Motor neuron (in vitro differentiated cells): ENCODE measurements around the gene PRXL2B. TPM values are rescaled to one million over a fixed set of nuclear protein-coding genes. Genes with fewer than 3 reads are reported as not detected.
A peak's percentile ranks its signal among the peaks of the same experiment; 100 is the strongest.

ENCODE experiments used
- ATAC-seq, 8 experiments: fragments of 200-7000 bp; cut with Tn5 transposase; replicated peaks in 6 of 8; 2 replicates each; pipeline ENCODE4 v1.8.0; 2021; ENCODE audit warnings: mild to moderate bottlenecking in 8 of 8, moderate library complexity in 8 of 8
- H3K27ac ChIP-seq, 2 donors: fragments of 250-450 bp; sonication (Bioruptor Pico); 2 replicates each; pipeline ENCODE4 v1.9.0; 2021; ENCODE audit warnings: antibody characterized with exemption in 2 of 2, mild to moderate bottlenecking in 2 of 2, moderate library complexity in 1 of 2
- H3K4me1 ChIP-seq, 2 donors: fragments of 250-450 bp; sonication (Bioruptor Pico); replicated peaks in 1 of 2; 2 replicates each; pipeline ENCODE4 v1.6.1; 2021; ENCODE audit warnings: antibody characterized with exemption in 2 of 2, mild to moderate bottlenecking in 2 of 2, moderate library complexity in 1 of 2
- H3K4me3 ChIP-seq, 5 donors: fragments of 250-450 bp; sonication (Bioruptor Pico); 2 replicates each; pipeline ENCODE4 v1.9.0; 2021; ENCODE audit warnings: antibody characterized with exemption in 5 of 5, mild to moderate bottlenecking in 5 of 5, moderate library complexity in 4 of 5
- WGBS, 10 experiments: fragments of 450-650 bp; shearing (Covaris generic); methylation state at CpG; one replicate each; pipeline ENCODE4 v1.0.0; 2022; 5-methylcytosine and 5-hydroxymethylcytosine counted together
- in situ Hi-C, 9 experiments: fragments of 400-800 bp; cut with MboI; loops; one replicate each; pipeline ENCODE4 v1.15.0; 2021; ENCODE audit warnings: low sequenced_read_pairs in 9 of 9, low pct_unique_long_range_greater_than_20kb in 2 of 9; ENCODE audit not compliant: unreplicated experiment in 9 of 9
- total RNA-seq, 8 experiments: library from RNA; unstranded; fragments of 300-600 nt; gene quantifications; 2 replicates each; pipeline versions ENCODE4 v1.2.3 to v1.2.4, GENCODE V29; 2022

The PRXL2B gene
- total RNA-seq, 8 experiments from 2014 or later, result 9.7 to 33.4 (median 18.6) TPM

- Histone ChIP-seq H3K27ac (no peak overlapping the region), H3K4me1 (no peaks in the 10 kb centered on the region), H3K4me3 (no peak overlapping the region)
- 49 to 90% (median 72%) methylated on average over 2 to 10 of the region's 18 CpGs; no CpG with 5 or more reads in 4 of the 10 experiments for WGBS, 10 experiments
- peak in 2 of 8 experiments; percentile 12 to 18 for ATAC-seq
- in situ Hi-C loops, result no loop called here
These were observed 16.4 kb downstream of the PRXL2B start for GRCh38 chr1:2602866-2603520.

- in situ Hi-C loops, result no loop called here
- H3K4me3 ChIP-seq, result no peak overlapping the region
- ATAC-seq, result peak in 1 of 8 experiments; percentile 7
- WGBS, 10 experiments, result 53 to 100% (median 69%) methylated on average over 1 to 17 of the region's 25 CpGs; no CpG with 5 or more reads in 5 of the 10 experiments
- no peaks in the 10 kb centered on the region for H3K4me1 ChIP-seq
- H3K27ac ChIP-seq, result no peak overlapping the region
These were observed 17.1 kb downstream of the PRXL2B start for GRCh38 chr1:2603521-2604155.

DNA sequence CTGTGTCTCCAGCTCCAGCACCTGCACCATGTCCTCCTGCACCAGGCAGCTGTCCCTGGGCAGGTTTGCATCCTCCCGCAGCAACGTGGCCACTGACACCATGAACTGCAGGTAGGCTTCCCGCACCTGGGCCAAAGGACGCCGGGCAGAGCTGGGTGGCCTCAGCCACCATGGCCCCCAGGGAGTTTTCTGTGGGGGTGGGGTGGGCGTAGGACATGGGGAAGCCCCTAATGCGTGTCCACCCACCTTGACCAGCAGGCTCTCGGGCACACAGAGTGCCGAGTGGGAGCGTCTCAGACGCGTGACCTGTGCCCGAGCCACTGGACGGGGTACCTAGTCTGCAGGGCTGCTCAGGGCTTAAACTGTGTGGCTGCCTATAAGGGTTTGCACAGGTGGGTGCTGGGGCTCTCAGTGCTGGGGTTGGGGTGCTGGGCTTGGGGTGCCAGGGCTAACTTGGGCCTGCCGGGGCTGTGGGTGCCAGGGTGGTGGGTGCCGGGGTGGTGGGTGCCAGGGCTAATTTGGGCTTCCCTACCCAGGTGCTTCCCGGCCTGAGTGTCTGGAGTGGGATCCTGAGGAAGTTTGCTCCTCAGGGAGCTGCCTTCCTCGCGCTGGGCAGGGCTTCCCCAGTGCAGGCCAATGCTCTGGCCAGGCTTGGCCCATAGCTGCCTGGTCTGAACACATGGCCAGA, 17.7 kb downstream of the PRXL2B start:
- Histone ChIP-seq H3K4me3 (no peak overlapping the region), H3K4me1 (no peaks in the 10 kb centered on the region), H3K27ac (no peak overlapping the region)
- in situ Hi-C loops, result no loop called here
- no peak for ATAC-seq
- WGBS, 10 experiments, result 0 to 61% (median 33%) methylated on average over 1 to 8 of the region's 19 CpGs; no CpG with 5 or more reads in 7 of the 10 experiments

DNA sequence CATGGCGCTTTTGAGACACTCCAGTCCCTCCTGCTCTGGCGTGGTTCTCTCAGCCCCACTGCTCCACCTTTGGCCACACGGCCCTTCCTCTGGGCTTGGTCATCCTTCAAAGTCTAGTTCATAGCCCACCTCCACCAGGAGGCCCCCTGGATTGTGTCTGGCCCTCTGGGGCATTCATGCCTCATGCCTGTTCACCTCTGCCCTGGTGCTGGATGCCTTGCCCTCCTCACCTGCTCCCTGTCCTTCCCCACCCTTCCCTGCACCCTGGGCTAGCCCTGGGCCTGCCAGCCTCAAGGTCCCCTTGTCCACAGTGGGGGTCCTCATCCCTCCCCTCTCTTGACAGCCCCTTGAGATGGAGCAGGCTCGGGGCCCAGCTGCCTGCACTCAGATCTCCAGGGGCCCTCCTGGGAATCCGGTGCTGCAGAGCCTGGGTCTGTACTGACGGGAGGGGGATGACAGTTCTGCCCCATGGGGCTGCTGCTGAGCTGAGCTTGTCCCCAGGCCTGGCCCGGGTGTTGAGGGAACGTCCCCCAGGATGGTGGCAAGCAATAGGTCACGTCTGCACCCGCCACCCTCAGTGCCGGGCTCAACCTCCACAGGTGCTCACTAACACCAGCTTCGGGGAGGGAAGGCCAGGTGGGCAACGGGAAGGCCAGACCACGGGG, 18.4 kb downstream of the PRXL2B start:
- 0 to 58% (median 27%) methylated on average over 1 to 4 of the region's 14 CpGs; no CpG with 5 or more reads in 5 of the 10 experiments for WGBS, 10 experiments
- in situ Hi-C loops, result no loop called here
- H3K4me3 ChIP-seq, result no peak overlapping the region

DNA sequence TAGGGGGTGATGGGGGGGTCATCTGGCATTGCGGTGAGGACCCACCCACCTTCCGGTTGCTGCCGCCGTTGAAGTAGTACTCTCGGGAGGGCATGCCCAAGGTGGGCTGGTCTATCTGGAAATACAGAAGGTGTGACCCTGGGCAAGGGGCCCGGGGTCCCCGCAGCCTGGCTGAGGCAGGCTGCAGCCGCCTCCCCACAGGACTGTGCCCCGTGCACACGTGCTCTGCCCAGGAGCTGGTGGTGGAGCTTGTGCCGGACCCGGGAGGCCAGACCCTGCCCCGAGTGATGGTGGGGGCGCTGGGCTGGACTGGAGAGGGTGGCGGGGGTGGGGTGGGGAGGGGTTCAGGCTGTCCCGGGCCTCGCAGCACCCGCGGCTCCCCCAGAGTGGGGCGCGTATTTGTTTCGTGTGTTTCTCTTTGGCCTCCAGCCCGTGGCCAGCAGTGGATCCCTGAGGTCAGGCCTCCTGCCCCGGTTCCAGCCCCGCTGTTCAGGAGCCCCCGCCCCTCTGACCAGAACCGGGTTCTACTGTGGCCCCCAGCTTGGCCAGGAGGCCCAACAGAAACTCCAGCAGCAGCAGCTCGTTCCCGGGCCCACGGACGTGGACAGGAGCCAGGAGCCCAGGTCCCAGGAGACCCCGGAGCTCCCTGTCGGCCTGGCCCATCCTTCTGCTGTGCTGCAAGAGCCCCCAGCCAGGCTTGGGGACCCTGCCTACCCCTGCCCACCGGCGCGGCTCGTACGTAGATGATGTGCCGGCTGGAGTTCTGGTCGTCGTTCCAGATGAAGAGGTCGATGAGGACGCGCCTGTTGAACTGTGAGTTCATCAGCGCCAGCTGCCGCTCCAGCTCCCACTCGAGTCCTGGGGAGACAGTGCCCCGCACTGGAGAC, 19.2 kb downstream of the PRXL2B start:
- in situ Hi-C loops, result no loop called here
- no peak for ATAC-seq
- WGBS, 10 experiments, result 61 to 81% (median 80%) methylated on average over 1 to 5 of the region's 48 CpGs; no CpG with 5 or more reads in 7 of the 10 experiments

More for the DNA sequence above, 18.4 kb downstream of the PRXL2B start:
- H3K27ac ChIP-seq, result no peak overlapping the region
- ATAC-seq, result no peak
- no peaks in the 10 kb centered on the region for H3K4me1 ChIP-seq

GRCh38 chr1:2606396-2606880, 19.9 kb downstream of the PRXL2B start:
- H3K27ac ChIP-seq, result no peak overlapping the region
- in situ Hi-C loops, result no loop called here
- H3K4me1 ChIP-seq, result peaks cover 0 to 6% of the 10 kb centered on the region in 2 donors
- no peak for ATAC-seq
- 80% methylated on average over 1 of the region's 15 CpGs; no CpG with 5 or more reads in 9 of the 10 experiments for WGBS, 10 experiments
- H3K4me3 ChIP-seq, result no peak overlapping the region

More for the DNA sequence above, 19.2 kb downstream of the PRXL2B start:
- Histone ChIP-seq H3K4me1 (peaks cover 0 to 4% of the 10 kb centered on the region in 2 donors), H3K27ac (no peak overlapping the region), H3K4me3 (no peak overlapping the region)

DNA sequence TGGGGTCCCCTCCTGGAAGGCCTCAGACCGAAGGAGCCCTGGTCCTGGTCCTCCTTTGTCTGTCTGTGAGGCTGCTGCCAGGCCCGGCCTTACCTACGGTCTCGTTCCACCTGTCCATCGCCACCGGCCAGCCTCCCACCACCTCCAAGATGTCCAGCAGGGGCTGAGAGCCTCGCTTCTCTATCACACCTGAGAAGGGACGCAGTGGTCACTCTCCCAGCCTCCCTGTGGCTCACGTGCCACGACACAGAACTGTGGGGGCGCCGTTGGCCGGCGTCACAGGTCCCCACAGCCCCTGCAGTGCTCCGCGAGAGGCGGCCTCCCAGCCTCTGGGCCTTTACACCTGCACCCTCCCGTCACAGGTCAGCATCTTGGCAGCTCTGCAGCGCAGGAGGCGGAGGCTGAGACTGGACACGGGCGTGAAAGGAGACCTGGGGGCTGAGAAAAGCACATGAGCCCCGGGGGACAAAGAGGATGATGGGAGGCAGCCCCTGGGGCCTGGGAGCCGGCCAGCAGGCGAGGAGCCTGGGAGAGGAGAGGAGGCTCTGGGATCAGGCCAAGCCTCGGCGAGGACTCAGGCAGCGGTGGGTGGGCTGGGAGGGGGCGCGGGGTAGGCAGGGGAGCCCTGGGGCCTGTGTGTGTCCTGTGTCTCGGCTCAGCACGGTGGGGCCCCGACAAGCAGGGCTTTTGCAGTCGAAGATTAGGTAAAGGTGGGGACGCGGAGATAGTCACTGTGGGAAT, 20.5 kb downstream of the PRXL2B start:
- Histone ChIP-seq H3K4me3 (no peak overlapping the region), H3K27ac (no peak overlapping the region), H3K4me1 (peaks cover 0 to 12% of the 10 kb centered on the region in 2 donors)
- 69 to 80% (median 76%) methylated on average over 3 to 15 of the region's 36 CpGs; no CpG with 5 or more reads in 6 of the 10 experiments for WGBS, 10 experiments
- in situ Hi-C loops, result no loop called here
- no peak for ATAC-seq

GRCh38 chr1:2607641-2608091, 21.1 kb downstream of the PRXL2B start:
- Histone ChIP-seq H3K4me3 (no peak overlapping the region), H3K27ac (no peak overlapping the region), H3K4me1 (peaks cover 0 to 12% of the 10 kb centered on the region in 2 donors)
- no peak for ATAC-seq
- in situ Hi-C loops, result no loop called here
- 45 to 93% (median 83%) methylated on average over 1 to 8 of the region's 13 CpGs; no CpG with 5 or more reads in 5 of the 10 experiments for WGBS, 10 experiments

GRCh38 chr1:2609319-2610035, 22.9 kb downstream of the PRXL2B start:
- WGBS, 10 experiments, result 52 to 96% (median 83%) methylated on average over 2 to 15 of the region's 34 CpGs; no CpG with 5 or more reads in 5 of the 10 experiments

DNA sequence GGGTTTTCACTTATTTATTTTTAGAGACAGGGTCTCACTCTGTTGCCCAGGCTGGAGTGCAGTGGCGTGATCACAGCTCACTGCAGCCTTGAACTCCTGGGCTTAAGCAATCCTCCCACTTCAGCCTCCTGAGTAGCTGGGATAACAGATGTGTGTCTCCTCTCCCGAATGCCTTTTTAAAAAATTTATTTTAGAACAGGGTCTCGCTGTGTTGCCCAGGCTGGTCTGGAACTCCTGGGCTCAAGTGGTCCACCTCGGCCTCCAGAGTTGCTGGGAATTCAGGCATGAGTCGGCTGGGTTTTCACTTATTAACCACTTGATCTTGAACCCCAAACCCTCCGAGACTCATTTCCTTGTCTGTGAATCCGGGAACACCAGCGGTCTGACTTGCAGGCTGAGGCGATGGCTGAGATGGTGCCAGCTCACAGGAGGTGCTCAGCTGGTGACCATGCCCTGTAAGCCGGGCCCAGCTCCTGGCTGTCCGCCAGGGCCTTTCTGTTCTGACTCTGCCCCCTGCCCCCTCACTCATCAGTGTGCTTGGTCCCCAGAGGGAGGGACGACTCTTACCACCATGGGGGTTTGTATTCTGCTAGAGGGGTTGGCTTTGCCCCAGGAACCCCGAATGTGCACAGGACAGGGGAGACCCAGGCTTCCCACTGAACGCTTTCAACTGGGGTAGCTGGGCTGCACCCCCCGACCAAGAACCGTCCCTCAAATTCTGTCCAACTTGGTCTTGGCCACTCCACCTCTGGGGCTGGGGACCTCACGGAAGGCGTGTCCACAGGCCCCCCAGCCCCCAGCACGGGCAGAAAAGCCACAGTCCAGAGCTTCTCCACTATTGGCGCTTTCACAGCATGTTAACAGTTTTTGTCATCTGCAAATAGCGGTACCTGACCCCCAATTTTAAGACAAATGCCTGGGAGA, 23.7 kb downstream of the PRXL2B start:
- in situ Hi-C loops, result no loop called here
- Histone ChIP-seq H3K27ac (no peak overlapping the region), H3K4me3 (peak overlapping the region in 1 of 5 donors; percentile 26), H3K4me1 (peaks cover 0 to 12% of the 10 kb centered on the region in 2 donors)
- peak in 2 of 8 experiments; percentile 0 to 6 for ATAC-seq
- 25 to 80% (median 58%) methylated on average over 3 to 14 of the region's 21 CpGs; no CpG with 5 or more reads in 2 of the 10 experiments for WGBS, 10 experiments

More at GRCh38 chr1:2609319-2610035, 22.9 kb downstream of the PRXL2B start:
- Histone ChIP-seq H3K4me3 (no peak overlapping the region), H3K27ac (no peak overlapping the region), H3K4me1 (peaks cover 0 to 12% of the 10 kb centered on the region in 2 donors)
- in situ Hi-C loops, result no loop called here
- ATAC-seq, result no peak
